ENCODE measurements around the gene CHKA.

DNA sequence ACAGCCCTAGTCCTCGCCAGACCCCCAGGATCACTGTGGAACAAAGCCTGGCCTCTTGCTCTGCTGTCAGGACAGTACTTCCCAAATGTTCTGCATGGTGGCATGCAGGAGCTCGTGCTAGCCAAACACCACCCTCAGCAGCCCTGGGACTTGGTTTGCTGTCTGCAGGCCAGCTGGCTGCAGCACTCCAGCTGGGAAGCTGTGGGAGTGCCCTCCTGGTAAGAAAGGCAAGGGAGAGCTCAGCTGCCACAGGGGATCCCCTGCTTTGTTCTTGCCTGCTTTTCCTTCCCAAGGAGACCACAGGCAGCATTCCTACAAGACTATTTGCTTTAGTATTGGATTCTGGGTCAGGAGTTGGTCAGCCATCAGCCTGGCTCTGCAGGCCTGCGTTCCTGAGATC lies 54.4 kb downstream of the CHKA start:
- no peak for TF ChIP-seq EZH2phosphoT487 (IDR thresholded peaks at IDR 0.05; ENCODE audit: borderline replicate concordance)
- TF ChIP-seq, protein P1, sequence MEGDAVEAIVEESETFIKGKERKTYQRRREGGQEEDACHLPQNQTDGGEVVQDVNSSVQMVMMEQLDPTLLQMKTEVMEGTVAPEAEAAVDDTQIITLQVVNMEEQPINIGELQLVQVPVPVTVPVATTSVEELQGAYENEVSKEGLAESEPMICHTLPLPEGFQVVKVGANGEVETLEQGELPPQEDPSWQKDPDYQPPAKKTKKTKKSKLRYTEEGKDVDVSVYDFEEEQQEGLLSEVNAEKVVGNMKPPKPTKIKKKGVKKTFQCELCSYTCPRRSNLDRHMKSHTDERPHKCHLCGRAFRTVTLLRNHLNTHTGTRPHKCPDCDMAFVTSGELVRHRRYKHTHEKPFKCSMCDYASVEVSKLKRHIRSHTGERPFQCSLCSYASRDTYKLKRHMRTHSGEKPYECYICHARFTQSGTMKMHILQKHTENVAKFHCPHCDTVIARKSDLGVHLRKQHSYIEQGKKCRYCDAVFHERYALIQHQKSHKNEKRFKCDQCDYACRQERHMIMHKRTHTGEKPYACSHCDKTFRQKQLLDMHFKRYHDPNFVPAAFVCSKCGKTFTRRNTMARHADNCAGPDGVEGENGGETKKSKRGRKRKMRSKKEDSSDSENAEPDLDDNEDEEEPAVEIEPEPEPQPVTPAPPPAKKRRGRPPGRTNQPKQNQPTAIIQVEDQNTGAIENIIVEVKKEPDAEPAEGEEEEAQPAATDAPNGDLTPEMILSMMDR (conservative IDR thresholded peaks at IDR 0.05; ENCODE audit: low read length), result no peak
